HepG2 (cell line): Measurements from ENCODE around the gene UBALD1. TPM values are rescaled to one million over a fixed set of nuclear protein-coding genes. Genes with fewer than 3 reads are reported as not detected.

Experiments
- ATAC-seq: fragments of 200-7000 bp; cut with Tn5 transposase; 3 replicates; pipeline ENCODE4 v1.9.1; 2020; ENCODE audit warnings: mild to moderate bottlenecking, moderate library complexity
- BruUV-seq: library from RNA; stranded (reverse); fragments of 400-500 nt; replicated peaks from 2 replicates; lab custom pipeline; 2021; lab: Mats Ljungman, UMichigan
- CTCF ChIA-PET: fragments of 300-600 bp; formaldehyde crosslinking; extraction: SDS; loops from one replicate; lab custom pipeline; 2021; ENCODE audit warnings: low total read pairs, inconsistent platforms, low intra/inter-chr PET ratio; lab: Yijun Ruan, JAX
- POLR2A ChIA-PET: fragments of 350-600 bp; sonication (Branson Sonifier 250); formaldehyde crosslinking; loops from one replicate; lab custom pipeline; 2020; ENCODE audit warnings: antibody characterized with exemption, inconsistent platforms; lab: Yijun Ruan, JAX
- DNase-seq: peaks from one replicate; pipeline ENCODE4 v3.0.0-alpha.2; 2015; ENCODE audit warnings: low spot score
- FAIRE-seq: peaks from 3 replicates; lab custom pipeline; 2011; peaks lifted over from hg19 to GRCh38; lab: Jason Lieb, UNC
- H2AFZ ChIP-seq: one replicate; pipeline ENCODE4 v1.6.1; 2011; ENCODE audit warnings: low read length, inconsistent platforms
- H3K27ac ChIP-seq: fragments of 300-600 bp; 3 replicates; pipeline ENCODE4 v1.8.0; 2011; ENCODE audit warnings: mixed run types, mild to moderate bottlenecking, mixed read lengths, low read length, inconsistent platforms; ENCODE audit not compliant: insufficient read depth; ENCODE audit errors: extremely low read length
- H3K27me3 ChIP-seq, 2 experiments: fragments of 200-600 bp in 1 of 2; 2 replicates in 1 of 2; 3 replicates in 1 of 2; pipeline versions ENCODE4 v1.6.0 to v1.8.0; 2011; ENCODE audit warnings: low read length in 2 of 2, mild to moderate bottlenecking in 2 of 2, moderate library complexity in 2 of 2, inconsistent platforms in 1 of 2; ENCODE audit not compliant: insufficient read depth in 2 of 2, control insufficient read depth in 1 of 2
- H3K36me3 ChIP-seq, 2 experiments: fragments of 200-600 bp in 1 of 2; replicated peaks in 1 of 2; 2 replicates in 1 of 2; 3 replicates in 1 of 2; pipeline versions ENCODE4 v1.5.1 to v1.8.0; 2011; ENCODE audit warnings: low read length in 2 of 2, inconsistent platforms in 1 of 2; ENCODE audit not compliant: insufficient read depth in 2 of 2, control insufficient read depth in 1 of 2
- H3K4me1 ChIP-seq: 2 replicates; pipeline ENCODE4 v1.5.1; 2012; ENCODE audit warnings: low read length, inconsistent platforms; ENCODE audit not compliant: insufficient read depth
- H3K4me2 ChIP-seq: 2 replicates; pipeline ENCODE4 v1.6.0; 2011; ENCODE audit warnings: low read depth, low read length, inconsistent platforms
- H3K4me3 ChIP-seq, 3 experiments: fragments of 200-600 bp in 1 of 3; sonication (generic), shearing (Covaris generic) in 1 of 3; replicated peaks in 1 of 3; 2 replicates each; pipeline ENCODE4 v1.5.1; 2011 to 2016; ENCODE audit warnings: low read length in 3 of 3, inconsistent platforms in 2 of 3, low read depth in 2 of 3, mild to moderate bottlenecking in 2 of 3, control low read depth in 1 of 3, mixed read lengths in 1 of 3; ENCODE audit not compliant: insufficient read depth in 1 of 3
- H3K79me2 ChIP-seq: one replicate; pipeline ENCODE4 v1.6.1; 2011; ENCODE audit warnings: low read length, inconsistent platforms; ENCODE audit not compliant: insufficient read depth
- H3K9ac ChIP-seq: 2 replicates; pipeline ENCODE4 v1.6.0; 2011; ENCODE audit warnings: mild to moderate bottlenecking, low read depth, low read length, inconsistent platforms; ENCODE audit not compliant: insufficient read depth
- H3K9me3 ChIP-seq: 2 replicates; pipeline ENCODE4 v1.5.1; 2012; ENCODE audit warnings: mild to moderate bottlenecking, low read length
- H4K20me1 ChIP-seq: 2 replicates; pipeline ENCODE4 v1.6.0; 2011; ENCODE audit warnings: inconsistent platforms, mild to moderate bottlenecking, low read length, moderate library complexity; ENCODE audit not compliant: insufficient read depth
- ELF3 ChIP-seq: IDR thresholded peaks from 2 replicates; pipeline ENCODE4 v1.6.1; 2016; ENCODE audit warnings: missing genetic modification reagents, missing compliant biosample characterization
- HNF4A ChIP-seq: sonication (generic); formaldehyde crosslinking; IDR thresholded peaks from 2 replicates; pipeline ENCODE4 v1.4.0; 2020; ENCODE audit warnings: missing genetic modification reagents
- JUNB ChIP-seq: sonication (generic); formaldehyde crosslinking; IDR thresholded peaks from 2 replicates; pipeline ENCODE4 v1.8.0; 2022; ENCODE audit warnings: missing genetic modification reagents, mild to moderate bottlenecking, borderline replicate concordance
- KDM4B ChIP-seq: sonication (generic); formaldehyde crosslinking; IDR thresholded peaks from 2 replicates; pipeline ENCODE4 v1.4.0; 2020; ENCODE audit warnings: missing genetic modification reagents
- NBN ChIP-seq: fragments of 450-650 bp; conservative IDR thresholded peaks from 2 replicates; pipeline ENCODE4 v1.6.1; 2017
- SP1 ChIP-seq, 2 experiments: fragments of 450-650 bp in 1 of 2; sonication (generic) in 1 of 2; formaldehyde crosslinking in 1 of 2; IDR thresholded peaks; 2 replicates each; pipeline versions ENCODE4 v1.4.0 to v1.6.1; 2016 to 2020; ENCODE audit warnings: missing genetic modification reagents in 1 of 2
- SRY ChIP-seq: sonication (generic); formaldehyde crosslinking; IDR thresholded peaks from 2 replicates; pipeline ENCODE4 v1.8.0; 2022; ENCODE audit warnings: mild to moderate bottlenecking, missing genetic modification reagents
- TCF12 ChIP-seq, 2 experiments: fragments of 450-650 bp in 1 of 2; sonication (generic) in 1 of 2; formaldehyde crosslinking in 1 of 2; IDR thresholded peaks; 2 replicates each; pipeline versions ENCODE4 v1.6.1 to v1.8.0; 2017 to 2022; ENCODE audit warnings: antibody characterized with exemption in 1 of 2, mild to moderate bottlenecking in 1 of 2, missing genetic modification reagents in 1 of 2, moderate library complexity in 1 of 2
- ZNF180 ChIP-seq: sonication (generic); formaldehyde crosslinking; IDR thresholded peaks from 2 replicates; pipeline ENCODE4 v1.4.0; 2020; ENCODE audit warnings: low read depth, missing genetic modification reagents, borderline replicate concordance
- ZNF296 ChIP-seq: sonication (generic); formaldehyde crosslinking; conservative IDR thresholded peaks from 2 replicates; pipeline ENCODE4 v1.5.0; 2020; ENCODE audit warnings: mild to moderate bottlenecking, missing genetic modification reagents
- ZNF614 ChIP-seq: IDR thresholded peaks from 2 replicates; pipeline ENCODE4 v1.6.1; 2018; ENCODE audit warnings: missing biosample characterization, missing genetic modification reagents, inconsistent platforms, borderline replicate concordance
- ZNF652 ChIP-seq: IDR thresholded peaks from 2 replicates; pipeline ENCODE4 v1.6.1; 2016; ENCODE audit warnings: low read depth, borderline replicate concordance
- WGBS: methylation state at CpG from one replicate; pipeline ENCODE4 v1.1.6; 2017; ENCODE audit warnings: low lambda C conversion rate; 5-methylcytosine and 5-hydroxymethylcytosine counted together
- in situ Hi-C: cut with HindIII; loops from 2 replicates; pipeline ENCODE4 v1.10.0; 2017; ENCODE audit warnings: low pct_unique_long_range_greater_than_20kb; ENCODE audit not compliant: extremely low pct_ligation_motif_present
- intact Hi-C: fragments of 100-400 bp; cut with micrococcal nuclease; formaldehyde crosslinking; loops from one replicate; pipeline ENCODE4 v1.10.0; 2022; ENCODE audit not compliant: unreplicated experiment
- polyA plus RNA-seq, 8 experiments: library from polyadenylated mRNA; depleted of rRNA in 3 of 8; stranded (reverse) in 7 of 8; unstranded in 1 of 8; fragments of >200 nt; fragmentation: Illumina TruSeq in 4 of 8; extraction: Trizol in 4 of 8; gene quantifications; 2 replicates each; pipeline versions ENCODE4 v1.2.1 to v1.2.3, GENCODE V29; 2011 to 2016; ENCODE audit warnings: low read depth in 4 of 8, missing spikeins in 1 of 8, mixed read lengths in 1 of 8; ENCODE audit not compliant: insufficient read depth in 1 of 8
- total RNA-seq, 5 experiments: library from RNA; depleted of rRNA; stranded (reverse); fragments of >200 nt; fragmentation: Illumina TruSeq; extraction: Trizol; gene quantifications; 2 replicates each; pipeline ENCODE4 v1.2.3, GENCODE V29; 2016; ENCODE audit warnings: low read depth in 1 of 5
- TF ChIP-seq, protein P1 (sequence below): sonication (generic); formaldehyde crosslinking; IDR thresholded peaks from 2 replicates; pipeline ENCODE4 v1.5.0; 2020; ENCODE audit warnings: mild to moderate bottlenecking, missing genetic modification reagents
- TF ChIP-seq, protein P2 (sequence below): sonication (generic); formaldehyde crosslinking; IDR thresholded peaks from 2 replicates; pipeline ENCODE4 v1.4.0; 2020; ENCODE audit warnings: missing genetic modification reagents, mild to moderate bottlenecking, borderline replicate concordance
- TF ChIP-seq, protein P3 (sequence below): sonication (generic); formaldehyde crosslinking; IDR thresholded peaks from 2 replicates; pipeline ENCODE4 v1.8.1; 2023; ENCODE audit warnings: mild to moderate bottlenecking, moderate library complexity, missing genetic modification reagents
- TF ChIP-seq, protein P4 (sequence below): sonication (generic); formaldehyde crosslinking; IDR thresholded peaks from 2 replicates; pipeline ENCODE4 v1.5.1; 2020; ENCODE audit warnings: missing genetic modification reagents, mild to moderate bottlenecking, borderline replicate concordance

Gene UBALD1
- total and polyA plus RNA-seq, 2 of the 13 experiments (the other 11 are each of a cell fraction or from before 2014, with no cell fraction given): 6.8 to 12.3 TPM

DNA sequence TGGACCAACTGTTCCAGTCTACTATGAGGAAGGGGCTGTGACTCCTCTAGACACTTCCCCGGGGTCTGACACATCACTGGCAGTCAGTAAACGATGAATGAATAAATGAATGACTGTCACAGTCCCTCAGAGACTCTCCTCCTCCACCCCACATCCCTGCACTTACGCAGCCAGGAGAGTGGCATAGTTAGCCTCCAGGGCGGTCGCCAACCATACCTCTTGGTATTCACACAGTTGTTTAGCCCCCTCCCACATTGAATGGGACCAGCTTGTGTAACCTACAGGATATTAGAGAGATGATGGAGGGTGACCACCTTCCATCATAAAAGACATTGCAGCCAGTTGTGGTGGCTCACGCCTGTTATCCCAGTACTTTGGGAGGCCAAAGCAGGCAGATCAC is 25.7 kb downstream of the UBALD1 start (continued):
- TF ChIP-seq, protein P1, sequence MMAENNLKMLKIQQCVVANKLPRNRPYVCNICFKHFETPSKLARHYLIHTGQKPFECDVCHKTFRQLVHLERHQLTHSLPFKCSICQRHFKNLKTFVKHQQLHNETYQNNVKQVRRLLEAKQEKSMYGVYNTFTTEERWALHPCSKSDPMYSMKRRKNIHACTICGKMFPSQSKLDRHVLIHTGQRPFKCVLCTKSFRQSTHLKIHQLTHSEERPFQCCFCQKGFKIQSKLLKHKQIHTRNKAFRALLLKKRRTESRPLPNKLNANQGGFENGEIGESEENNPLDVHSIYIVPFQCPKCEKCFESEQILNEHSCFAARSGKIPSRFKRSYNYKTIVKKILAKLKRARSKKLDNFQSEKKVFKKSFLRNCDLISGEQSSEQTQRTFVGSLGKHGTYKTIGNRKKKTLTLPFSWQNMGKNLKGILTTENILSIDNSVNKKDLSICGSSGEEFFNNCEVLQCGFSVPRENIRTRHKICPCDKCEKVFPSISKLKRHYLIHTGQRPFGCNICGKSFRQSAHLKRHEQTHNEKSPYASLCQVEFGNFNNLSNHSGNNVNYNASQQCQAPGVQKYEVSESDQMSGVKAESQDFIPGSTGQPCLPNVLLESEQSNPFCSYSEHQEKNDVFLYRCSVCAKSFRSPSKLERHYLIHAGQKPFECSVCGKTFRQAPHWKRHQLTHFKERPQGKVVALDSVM (CRISPR knock-in tag): no peak
- TF ChIP-seq JUNB (CRISPR knock-in tag): no peak
- no peak for TF ChIP-seq KDM4B (CRISPR knock-in tag)
- no peak for TF ChIP-seq ZNF296 (CRISPR knock-in tag)
- TF ChIP-seq SRY: no peak

DNA sequence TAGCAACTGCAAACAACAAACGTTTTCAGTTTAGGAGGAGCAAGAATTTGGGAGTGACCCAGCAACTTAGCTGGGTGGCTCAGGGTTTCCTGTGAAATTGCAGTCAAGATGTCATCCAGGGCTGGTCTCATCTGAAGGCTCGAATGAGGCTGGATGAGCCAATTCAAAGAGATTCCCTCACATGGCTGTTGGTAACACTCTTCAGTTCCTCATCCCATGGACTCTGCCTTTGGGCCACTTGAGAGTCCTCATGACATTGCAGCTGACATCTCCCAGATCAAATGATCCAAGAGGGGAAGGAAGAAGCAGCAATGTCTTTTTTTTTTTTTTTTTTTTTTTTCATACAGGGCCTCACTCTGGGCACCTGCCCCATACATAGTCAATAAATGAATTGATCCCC is 26.3 kb downstream of the UBALD1 start:
- BruUV-seq: no TSS peak
- Histone ChIP-seq H3K79me2 (no peaks in the 10 kb centered on the region), H3K4me2 (no peak overlapping the region), H3K27me3 (peaks cover 5 to 25% of the 10 kb centered on the region in 2 experiments; a peak in 3 of 5 replicates), H4K20me1 (no peaks in the 10 kb centered on the region), H3K4me1 (peaks cover 24% of the 10 kb centered on the region), H3K4me3 (no peak overlapping the region), H3K9me3 (peaks cover 8% of the 10 kb centered on the region), H2AFZ (no peak overlapping the region), H3K27ac (no peak overlapping the region), H3K36me3 (no peaks in the 10 kb centered on the region), H3K9ac (no peak overlapping the region)
- intact Hi-C loops (no loop called here), in situ Hi-C loops (loop anchor here (10.0 kb wide), 1 partner anchor 74 kb away; no protein-coding TSS in a partner anchor)
- POLR2A ChIA-PET: no interaction called here
- FAIRE-seq: no peak
- CTCF ChIA-PET: no interaction called here
- ATAC-seq: no peak
- TF ChIP-seq HNF4A: no peak
- TF ChIP-seq ZNF652 (CRISPR knock-in tag): no peak
- TF ChIP-seq, protein P2, sequence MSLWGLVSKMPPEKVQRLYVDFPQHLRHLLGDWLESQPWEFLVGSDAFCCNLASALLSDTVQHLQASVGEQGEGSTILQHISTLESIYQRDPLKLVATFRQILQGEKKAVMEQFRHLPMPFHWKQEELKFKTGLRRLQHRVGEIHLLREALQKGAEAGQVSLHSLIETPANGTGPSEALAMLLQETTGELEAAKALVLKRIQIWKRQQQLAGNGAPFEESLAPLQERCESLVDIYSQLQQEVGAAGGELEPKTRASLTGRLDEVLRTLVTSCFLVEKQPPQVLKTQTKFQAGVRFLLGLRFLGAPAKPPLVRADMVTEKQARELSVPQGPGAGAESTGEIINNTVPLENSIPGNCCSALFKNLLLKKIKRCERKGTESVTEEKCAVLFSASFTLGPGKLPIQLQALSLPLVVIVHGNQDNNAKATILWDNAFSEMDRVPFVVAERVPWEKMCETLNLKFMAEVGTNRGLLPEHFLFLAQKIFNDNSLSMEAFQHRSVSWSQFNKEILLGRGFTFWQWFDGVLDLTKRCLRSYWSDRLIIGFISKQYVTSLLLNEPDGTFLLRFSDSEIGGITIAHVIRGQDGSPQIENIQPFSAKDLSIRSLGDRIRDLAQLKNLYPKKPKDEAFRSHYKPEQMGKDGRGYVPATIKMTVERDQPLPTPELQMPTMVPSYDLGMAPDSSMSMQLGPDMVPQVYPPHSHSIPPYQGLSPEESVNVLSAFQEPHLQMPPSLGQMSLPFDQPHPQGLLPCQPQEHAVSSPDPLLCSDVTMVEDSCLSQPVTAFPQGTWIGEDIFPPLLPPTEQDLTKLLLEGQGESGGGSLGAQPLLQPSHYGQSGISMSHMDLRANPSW (CRISPR knock-in tag): no peak
- TF ChIP-seq ZNF180: no peak
- no peak for TF ChIP-seq NBN
- TF ChIP-seq TCF12 (IDR thresholded peaks at IDR 0.05): no peak
- TF ChIP-seq TCF12 (CRISPR knock-in tag; IDR thresholded peaks at IDR 0.05): no peak
- TF ChIP-seq, protein P3, sequence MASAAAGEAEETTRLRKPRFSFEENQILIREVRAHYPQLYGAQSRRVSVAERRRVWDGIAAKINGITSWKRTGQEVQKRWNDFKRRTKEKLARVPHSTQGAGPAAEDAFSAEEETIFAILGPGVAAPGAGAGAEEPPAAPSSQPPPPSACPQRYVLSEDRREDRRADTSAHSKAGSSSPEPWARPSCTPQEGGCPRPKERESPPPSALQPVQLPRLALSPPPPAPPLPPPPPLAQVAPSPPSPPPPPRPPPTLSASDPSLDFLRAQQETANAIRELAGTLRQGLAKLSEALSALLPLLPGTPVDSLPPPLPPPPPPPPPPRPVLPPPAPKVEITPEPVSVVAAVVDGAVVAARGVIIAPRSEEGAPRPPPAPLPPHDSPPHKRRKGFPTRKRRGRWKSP (CRISPR knock-in tag): no peak
- TF ChIP-seq SP1 (IDR thresholded peaks at IDR 0.05): no peak
- no peak for TF ChIP-seq SP1 (CRISPR knock-in tag; IDR thresholded peaks at IDR 0.05)
- no peak for TF ChIP-seq ELF3
- TF ChIP-seq ZNF614: no peak
- TF ChIP-seq, protein P4, sequence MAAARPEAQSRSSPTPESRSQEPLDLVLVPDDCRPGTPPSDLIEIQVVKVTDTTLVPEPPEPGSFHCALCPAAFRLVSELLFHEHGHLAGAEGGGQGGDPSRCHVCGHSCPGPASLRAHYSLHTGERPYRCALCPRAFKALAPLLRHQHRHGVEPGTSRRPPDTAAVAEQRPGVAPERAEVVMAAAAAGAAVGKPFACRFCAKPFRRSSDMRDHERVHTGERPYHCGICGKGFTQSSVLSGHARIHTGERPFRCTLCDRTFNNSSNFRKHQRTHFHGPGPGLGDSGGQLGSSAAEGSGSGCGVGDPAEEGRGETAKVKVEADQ (CRISPR knock-in tag): no peak
- 36% methylated on average over 2 of the region's 2 CpGs for WGBS
- no peak for DNase-seq
